Muscle layer of duodenum (tissue), 2 donors: ENCODE data around the gene IL21R.

Experiments used
- H3K27ac ChIP-seq: one replicate; pipeline ENCODE4 v1.7.0; 2013; ENCODE audit warnings: mild to moderate bottlenecking, low read length
- H3K27me3 ChIP-seq: one replicate; pipeline ENCODE4 v1.7.0; 2013; ENCODE audit warnings: low read depth, mild to moderate bottlenecking, control low read depth, low read length
- H3K36me3 ChIP-seq, 2 donors: one replicate each; pipeline ENCODE4 v1.7.0; 2013; ENCODE audit warnings: low read length in 2 of 2, control low read depth in 1 of 2, mild to moderate bottlenecking in 1 of 2; ENCODE audit not compliant: insufficient read depth in 2 of 2, control insufficient read depth in 1 of 2
- H3K4me1 ChIP-seq, 2 donors: one replicate each; pipeline ENCODE4 v1.7.0; 2013; ENCODE audit warnings: low read length in 2 of 2, mild to moderate bottlenecking in 2 of 2, control low read depth in 1 of 2, moderate library complexity in 1 of 2; ENCODE audit not compliant: insufficient read depth in 2 of 2, control insufficient read depth in 1 of 2
- H3K4me3 ChIP-seq, 2 donors: one replicate each; pipeline ENCODE4 v1.7.0; 2013; ENCODE audit warnings: low read length in 2 of 2, low read depth in 1 of 2, mild to moderate bottlenecking in 1 of 2
- H3K9me3 ChIP-seq, 2 donors: one replicate each; pipeline ENCODE4 v1.7.0; 2013; ENCODE audit warnings: low read length in 2 of 2, control low read depth in 1 of 2, mild to moderate bottlenecking in 1 of 2; ENCODE audit not compliant: control insufficient read depth in 1 of 2
- donor health status: healthy.

Gene IL21R

DNA sequence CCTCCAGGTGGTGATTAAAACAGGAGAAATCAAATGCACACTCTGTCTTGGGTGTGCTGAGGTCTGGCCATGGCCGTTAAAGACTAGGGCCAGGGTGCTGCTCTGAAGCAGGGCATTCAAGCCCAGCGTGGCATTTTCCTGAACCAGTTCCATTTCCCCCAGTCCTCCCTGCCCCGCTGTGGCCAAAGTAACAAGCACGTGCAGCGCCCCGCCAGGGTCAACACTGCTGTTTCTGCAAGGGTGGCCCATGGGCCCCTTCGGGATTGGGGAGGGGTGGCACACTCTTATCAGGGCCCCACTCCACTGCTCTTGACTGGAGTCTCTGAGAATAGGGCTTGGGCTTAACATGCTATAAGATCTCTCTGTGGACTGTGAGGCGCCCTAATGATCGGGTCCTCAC lies 72.9 kb downstream of the IL21R start:
- no peaks in the 10 kb centered on the region for H3K4me1 ChIP-seq
- no peak overlapping the region for H3K4me3 ChIP-seq
- H3K9me3 ChIP-seq: no peaks in the 10 kb centered on the region
- peaks cover 76 to 89% of the 10 kb centered on the region in 2 donors for H3K36me3 ChIP-seq
- H3K27me3 ChIP-seq: no peaks in the 10 kb centered on the region
- no peak overlapping the region for H3K27ac ChIP-seq

DNA sequence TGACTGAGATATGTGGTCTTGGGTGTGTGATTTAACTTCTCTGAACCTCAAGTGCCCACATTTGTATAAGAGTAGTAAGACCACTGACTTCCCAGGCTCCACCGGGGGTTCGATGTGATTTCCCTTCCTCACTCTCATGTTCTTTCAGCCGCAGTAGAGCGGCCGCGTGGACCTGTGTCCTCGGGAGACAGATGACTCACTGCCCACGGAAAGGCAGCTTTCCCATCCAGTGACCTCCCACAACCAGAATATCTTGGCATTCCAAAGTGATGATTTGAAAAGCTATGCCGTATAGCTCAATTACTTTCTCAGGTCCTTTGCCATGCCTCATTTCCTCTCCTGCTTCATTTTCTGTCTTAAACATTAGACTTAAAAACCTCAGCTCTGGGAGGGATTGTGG lies 73.6 kb downstream of the IL21R start:
- no peak overlapping the region for H3K27ac ChIP-seq
- H3K36me3 ChIP-seq: peaks cover 74 to 89% of the 10 kb centered on the region in 2 donors
- H3K27me3 ChIP-seq: no peaks in the 10 kb centered on the region
- no peaks in the 10 kb centered on the region for H3K4me1 ChIP-seq
- H3K9me3 ChIP-seq: no peaks in the 10 kb centered on the region
- H3K4me3 ChIP-seq: no peak overlapping the region

DNA sequence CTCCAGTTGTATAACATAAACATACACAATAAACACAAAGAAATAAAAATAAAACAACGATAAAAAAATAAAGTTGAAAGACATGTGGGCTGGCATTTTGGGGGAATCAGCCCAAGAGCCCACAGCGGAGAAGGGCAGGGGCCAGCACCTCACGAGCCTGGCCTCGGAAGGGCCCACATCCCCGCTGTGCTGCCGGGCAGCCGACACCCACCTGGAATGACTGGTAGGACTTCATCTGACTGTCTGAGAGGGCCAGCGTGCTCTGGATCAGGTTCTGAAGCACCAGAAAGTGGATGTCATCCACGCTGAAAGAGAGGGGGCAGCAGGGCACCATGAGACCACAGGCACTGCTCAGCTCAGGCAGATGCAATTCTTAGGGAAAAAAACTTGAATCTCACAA lies 74.3 kb downstream of the IL21R start:
- Histone ChIP-seq H3K9me3 (no peaks in the 10 kb centered on the region), H3K4me1 (no peaks in the 10 kb centered on the region), H3K27ac (no peak overlapping the region), H3K4me3 (no peak overlapping the region), H3K36me3 (peaks cover 76 to 89% of the 10 kb centered on the region in 2 donors), H3K27me3 (no peaks in the 10 kb centered on the region)

DNA sequence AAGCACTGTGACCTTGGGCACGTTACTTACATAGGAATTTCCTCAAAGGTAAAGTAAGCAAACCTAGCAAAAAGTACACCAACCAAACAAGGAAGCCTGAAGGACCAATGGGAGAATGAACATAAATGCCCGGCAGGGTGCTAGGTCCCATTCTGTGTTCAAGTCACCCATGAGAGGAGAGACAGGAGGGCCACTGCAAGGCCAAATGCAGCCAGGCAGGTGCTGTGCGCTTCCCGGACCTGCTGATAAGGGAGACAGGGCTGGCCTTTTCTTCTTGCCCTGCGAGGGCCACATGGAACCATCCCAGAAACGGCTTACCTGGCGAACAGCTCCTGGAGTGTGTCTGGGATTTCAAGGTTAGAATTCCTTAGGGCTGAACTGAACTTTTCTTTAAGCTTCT lies 78.8 kb downstream of the IL21R start:
- Histone ChIP-seq H3K36me3 (peaks cover 79 to 90% of the 10 kb centered on the region in 2 donors), H3K4me1 (no peaks in the 10 kb centered on the region), H3K27ac (no peak overlapping the region), H3K4me3 (no peak overlapping the region), H3K27me3 (no peaks in the 10 kb centered on the region), H3K9me3 (no peaks in the 10 kb centered on the region)

DNA sequence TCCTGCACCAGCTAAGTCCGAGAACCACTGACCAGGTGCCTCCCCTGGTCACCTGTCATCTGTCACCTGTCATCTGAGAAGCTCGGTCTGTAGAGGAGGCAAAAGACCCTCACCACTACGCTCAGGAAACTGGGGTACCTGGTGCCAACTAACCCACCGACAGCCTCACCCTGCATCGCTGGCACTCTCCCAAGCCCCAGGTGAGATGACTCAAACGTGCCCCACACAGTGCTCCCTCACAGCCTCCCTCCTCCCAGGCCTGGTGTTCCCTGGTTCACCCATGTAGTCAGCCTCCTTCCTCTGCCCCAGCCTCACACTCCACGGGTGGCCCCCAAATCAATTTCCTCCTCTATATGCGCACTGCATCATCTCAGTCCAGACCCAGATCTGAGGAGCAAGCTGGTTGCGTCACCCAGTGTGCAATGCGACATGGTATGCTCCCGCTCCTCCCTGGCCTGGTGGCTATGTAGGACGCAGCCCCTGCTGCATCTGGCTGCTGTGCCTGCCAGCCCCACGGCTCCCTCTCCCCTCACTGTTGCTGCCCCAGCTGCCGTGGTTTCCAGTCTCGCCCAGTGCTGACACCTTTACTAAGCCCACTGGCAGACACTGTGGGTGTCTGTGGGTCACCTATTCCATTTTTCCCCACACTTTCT lies 79.4 kb downstream of the IL21R start:
- no peak overlapping the region for H3K27ac ChIP-seq
- peaks cover 79 to 90% of the 10 kb centered on the region in 2 donors for H3K36me3 ChIP-seq

DNA sequence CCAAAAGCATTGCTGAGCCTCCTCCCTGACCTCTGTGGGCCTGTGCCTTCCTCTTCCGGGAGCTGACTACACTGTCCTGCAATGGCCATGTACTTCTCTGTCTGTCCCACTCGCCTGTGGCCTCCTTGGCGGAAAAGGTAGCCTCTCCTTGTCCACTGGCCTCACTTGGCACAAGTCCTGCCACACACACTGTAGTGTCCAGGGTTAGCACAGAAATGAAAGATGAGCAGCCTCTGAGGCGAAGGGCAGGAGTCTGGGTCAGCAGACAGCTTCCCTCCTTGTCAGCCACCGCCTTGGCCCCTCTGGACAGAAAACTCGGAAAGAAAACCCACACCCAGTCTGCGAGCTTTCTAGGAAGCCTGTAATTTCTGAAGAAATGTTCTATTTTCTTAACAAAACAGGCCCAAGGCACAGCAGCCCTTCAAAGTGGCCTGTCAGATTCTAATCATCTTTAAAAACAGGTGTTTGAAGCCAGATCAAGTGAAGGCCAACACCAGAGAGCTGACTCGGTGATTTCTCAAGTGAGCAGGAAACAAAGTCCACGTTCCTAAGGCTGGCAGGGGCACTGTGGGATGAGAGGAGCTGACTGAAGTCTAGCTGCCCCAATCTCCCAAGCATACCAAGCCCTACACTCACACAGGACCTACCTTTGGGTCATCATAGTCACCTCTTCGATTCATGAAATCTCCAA lies 80.6 kb downstream of the IL21R start:
- Histone ChIP-seq H3K4me1 (no peaks in the 10 kb centered on the region), H3K36me3 (peaks cover 76 to 90% of the 10 kb centered on the region in 2 donors), H3K4me3 (no peak overlapping the region)

More for the DNA sequence above, 79.4 kb downstream of the IL21R start:
- Histone ChIP-seq H3K9me3 (no peaks in the 10 kb centered on the region), H3K27me3 (no peaks in the 10 kb centered on the region), H3K4me1 (no peaks in the 10 kb centered on the region), H3K4me3 (no peak overlapping the region)

DNA sequence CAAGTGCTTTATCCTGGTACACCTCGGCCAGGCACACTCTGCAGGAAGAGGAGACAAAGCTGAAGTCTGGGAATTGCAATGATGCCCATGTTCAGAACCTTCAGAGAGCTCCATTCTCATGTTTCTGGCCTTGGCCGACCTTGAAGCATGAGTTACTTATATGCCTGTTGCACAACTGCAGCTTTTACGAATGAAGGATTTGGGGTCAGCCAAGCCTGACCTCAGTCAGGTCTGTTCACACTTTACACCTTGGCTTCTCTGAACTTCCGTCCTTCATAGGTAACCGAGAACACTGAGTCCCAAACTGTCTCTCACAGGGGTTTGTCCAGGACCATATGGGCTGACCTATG lies 81.1 kb downstream of the IL21R start:
- no peaks in the 10 kb centered on the region for H3K27me3 ChIP-seq
- H3K9me3 ChIP-seq: no peaks in the 10 kb centered on the region
- no peak overlapping the region for H3K4me3 ChIP-seq
- no peak overlapping the region for H3K27ac ChIP-seq
- H3K36me3 ChIP-seq: peaks cover 79 to 90% of the 10 kb centered on the region in 2 donors
- no peaks in the 10 kb centered on the region for H3K4me1 ChIP-seq

More for the DNA sequence above, 80.6 kb downstream of the IL21R start:
- Histone ChIP-seq H3K27me3 (no peaks in the 10 kb centered on the region), H3K27ac (no peak overlapping the region), H3K9me3 (no peaks in the 10 kb centered on the region)

DNA sequence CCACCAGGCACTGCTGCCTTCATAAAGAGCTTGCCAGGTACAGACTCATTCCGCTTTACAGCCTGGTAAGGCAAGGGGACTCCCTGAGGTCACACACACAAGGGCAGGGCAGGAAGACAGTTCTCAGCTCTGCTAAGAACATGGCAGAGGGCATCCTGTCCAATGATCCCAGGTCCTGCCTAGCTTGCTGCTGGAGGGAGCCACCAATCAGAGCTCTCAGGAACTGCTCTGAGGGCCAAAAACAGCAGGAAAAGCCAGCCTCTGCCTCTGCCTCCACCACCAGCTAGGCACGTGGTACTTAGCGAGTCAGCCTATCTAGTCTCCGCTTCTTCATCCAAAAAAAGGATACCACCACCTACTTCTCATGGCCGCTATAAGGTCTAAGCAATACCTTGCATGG lies 81.7 kb downstream of the IL21R start:
- Histone ChIP-seq H3K36me3 (peaks cover 79 to 90% of the 10 kb centered on the region in 2 donors), H3K27me3 (no peaks in the 10 kb centered on the region)

DNA sequence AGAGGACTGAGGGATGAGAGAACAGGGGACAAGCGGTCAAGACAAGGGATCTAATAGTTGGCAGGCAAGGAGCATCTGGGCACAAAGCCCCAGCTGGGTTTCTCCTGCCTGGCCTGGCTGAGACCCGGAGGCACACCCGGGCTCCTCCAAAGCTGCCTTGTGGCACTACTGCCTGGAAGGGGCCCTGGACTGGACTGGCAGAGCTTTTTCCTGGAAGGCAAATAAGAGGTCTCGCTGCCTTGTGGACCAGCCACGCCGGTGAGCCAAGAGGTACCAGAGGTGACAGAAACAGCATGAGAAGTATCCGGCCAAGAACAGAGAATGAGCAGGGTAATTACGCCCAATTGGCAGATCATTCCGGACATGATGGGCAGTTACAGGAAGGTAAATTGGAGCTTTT lies 83.2 kb downstream of the IL21R start:
- Histone ChIP-seq H3K36me3 (peaks cover 91 to 100% of the 10 kb centered on the region in 2 donors), H3K9me3 (no peaks in the 10 kb centered on the region)

More for the DNA sequence above, 81.7 kb downstream of the IL21R start:
- Histone ChIP-seq H3K4me1 (no peaks in the 10 kb centered on the region), H3K4me3 (no peak overlapping the region), H3K27ac (no peak overlapping the region), H3K9me3 (no peaks in the 10 kb centered on the region)

DNA sequence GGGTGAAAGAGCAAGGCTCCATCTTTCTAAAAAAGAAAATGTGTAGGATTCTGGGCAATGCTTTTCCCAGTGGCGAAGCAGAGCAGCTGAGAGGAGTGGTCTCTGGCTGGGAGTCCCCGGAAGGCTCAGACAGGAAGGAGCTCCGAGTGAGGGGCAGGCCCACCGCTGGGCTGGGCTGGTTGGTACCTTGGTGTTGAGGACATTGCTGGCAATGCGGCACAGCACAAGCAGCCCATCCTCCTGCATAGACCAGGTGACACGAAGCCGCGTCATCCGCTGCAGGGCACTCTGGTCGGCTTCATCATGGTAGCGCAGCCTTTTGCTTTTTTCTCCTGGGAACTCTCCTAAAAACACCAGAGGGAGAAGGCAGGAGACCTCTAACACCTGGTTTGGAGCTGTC lies 83.8 kb downstream of the IL21R start:
- Histone ChIP-seq H3K9me3 (no peaks in the 10 kb centered on the region), H3K27ac (no peak overlapping the region), H3K27me3 (no peaks in the 10 kb centered on the region), H3K4me1 (no peaks in the 10 kb centered on the region), H3K4me3 (no peak overlapping the region), H3K36me3 (peaks cover 91 to 100% of the 10 kb centered on the region in 2 donors)

More for the DNA sequence above, 83.2 kb downstream of the IL21R start:
- no peaks in the 10 kb centered on the region for H3K27me3 ChIP-seq
- H3K4me1 ChIP-seq: no peaks in the 10 kb centered on the region
- no peak overlapping the region for H3K27ac ChIP-seq
- H3K4me3 ChIP-seq: no peak overlapping the region

DNA sequence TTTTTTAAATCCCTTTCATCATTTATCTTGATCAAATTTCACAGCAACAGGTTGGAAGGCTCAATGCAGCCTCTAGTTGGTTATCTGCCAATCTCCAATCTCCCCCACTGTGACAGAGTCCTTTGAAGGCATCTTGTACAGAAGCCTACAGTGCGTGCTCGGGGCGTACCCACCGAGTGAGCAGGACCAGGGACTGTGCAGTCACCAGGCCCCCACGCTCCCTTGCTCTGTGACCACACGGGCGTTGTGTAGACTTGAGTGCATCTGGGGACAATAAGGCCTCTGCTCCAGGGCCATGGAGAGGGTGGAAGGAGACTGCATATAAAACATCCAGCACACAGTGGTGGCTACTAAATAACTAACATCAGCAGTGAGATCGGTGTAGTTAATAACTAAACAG lies 84.4 kb downstream of the IL21R start:
- Histone ChIP-seq H3K9me3 (no peaks in the 10 kb centered on the region), H3K27me3 (no peaks in the 10 kb centered on the region), H3K4me1 (no peaks in the 10 kb centered on the region), H3K4me3 (no peak overlapping the region), H3K36me3 (peaks cover 91 to 100% of the 10 kb centered on the region in 2 donors), H3K27ac (no peak overlapping the region)
